Lung (tissue), 12 donors: ENCODE measurements around the gene PCDHB8. TPM values are rescaled to one million over a fixed set of nuclear protein-coding genes. Genes with fewer than 3 reads are reported as not detected.
"Not testable (repeated sequence)": the region's sequence is repeated elsewhere in the genome, so short reads cannot be mapped to it uniquely, and the experiment has no call there.

ENCODE experiments used
- ATAC-seq: fragments of 200-7000 bp; cut with Tn5 transposase; one replicate; pipeline ENCODE4 v1.9.1; 2020; ENCODE audit warnings: moderate number of reproducible peaks; ENCODE audit not compliant: insufficient read depth, low FRiP score
- DNase-seq, 3 donors: peaks; one replicate each; pipeline ENCODE4 v3.0.0-alpha.2; 2013 to 2017
- H3K27ac ChIP-seq, 2 donors: one replicate each; pipeline ENCODE4 v1.5.1; 2013; ENCODE audit warnings: mild to moderate bottlenecking in 2 of 2, moderate library complexity in 2 of 2, control low read depth in 1 of 2, inconsistent platforms in 1 of 2, low read depth in 1 of 2, low read length in 1 of 2
- H3K27me3 ChIP-seq, 3 donors: one replicate each; pipeline ENCODE4 v1.5.1; 2013; ENCODE audit warnings: low read length in 2 of 3; ENCODE audit not compliant: control insufficient read depth in 3 of 3, insufficient read depth in 3 of 3
- H3K36me3 ChIP-seq, 4 donors: one replicate each; pipeline ENCODE4 v1.5.1; 2013; ENCODE audit warnings: low read length in 4 of 4, mild to moderate bottlenecking in 1 of 4, moderate library complexity in 1 of 4; ENCODE audit not compliant: control insufficient read depth in 4 of 4, insufficient read depth in 4 of 4
- H3K4me1 ChIP-seq, 5 donors: one replicate each; pipeline ENCODE4 v1.5.1; 2013; ENCODE audit warnings: low read length in 5 of 5, mild to moderate bottlenecking in 2 of 5, moderate library complexity in 1 of 5; ENCODE audit not compliant: control insufficient read depth in 5 of 5, insufficient read depth in 5 of 5
- H3K4me3 ChIP-seq: one replicate; pipeline ENCODE4 v1.5.1; 2013; ENCODE audit warnings: mild to moderate bottlenecking, control low read depth, moderate library complexity
- H3K9ac ChIP-seq, 2 donors: one replicate each; pipeline ENCODE4 v1.5.1; 2013; ENCODE audit warnings: low read length in 2 of 2, control low read depth in 1 of 2; ENCODE audit not compliant: insufficient read depth in 1 of 2
- H3K9me3 ChIP-seq, 4 donors: one replicate each; pipeline ENCODE4 v1.5.1; 2013; ENCODE audit warnings: low read length in 3 of 4, mild to moderate bottlenecking in 1 of 4, moderate library complexity in 1 of 4; ENCODE audit not compliant: control insufficient read depth in 4 of 4, insufficient read depth in 3 of 4
- WGBS, 2 donors: extraction: QIAGEN DNeasy Blood & Tissue Kit; methylation state at CpG; one replicate each; pipeline ENCODE4 v1.1.7; 2013; 5-methylcytosine and 5-hydroxymethylcytosine counted together
- polyA plus RNA-seq, 2 donors: library from polyadenylated mRNA; stranded (reverse); fragments of 200-250 nt; gene quantifications; one replicate each; pipeline ENCODE4 v1.2.1, GENCODE V29; 2013
- total RNA-seq, 2 donors: library from RNA; depleted of rRNA in 1 of 2; stranded (reverse); fragments of >200 nt in 1 of 2; gene quantifications; one replicate each; pipeline ENCODE4 v1.2.1, GENCODE V29; 2014 to 2021
- TF ChIP-seq, protein P1 (sequence below): IDR thresholded peaks from 2 replicates; pipeline ENCODE4 v1.5.1; 2012; ENCODE audit warnings: mild to moderate bottlenecking; ENCODE audit errors: control extremely low read depth, extremely low read depth
- donor health status: control.
- donor health status: control.
- donor health status: Bipolar disorder and iron deficiency.
- donor health status: healthy.
- donor health status: DM: yes; HTN: yes; CAD: no.

PCDHB8 gene
- total and polyA plus RNA-seq, 4 donors: 0.04 to 3.5 (median 1.3) TPM

GRCh38 chr5:141149812-141150211 is 27.8 kb upstream of the PCDHB8 start, which contains the start of gene PCDHB6:
TSS of gene PCDHB6 (plus strand) at chr5:141150057. CDS start at chr5:141150258, 201 bp downstream.
- H3K27me3 ChIP-seq: peaks cover 0 to 2% (median 0%) of the 10 kb centered on the region in 3 donors
- H3K27ac ChIP-seq: no peak within 1 kb of the TSS
- TF ChIP-seq, protein P1, sequence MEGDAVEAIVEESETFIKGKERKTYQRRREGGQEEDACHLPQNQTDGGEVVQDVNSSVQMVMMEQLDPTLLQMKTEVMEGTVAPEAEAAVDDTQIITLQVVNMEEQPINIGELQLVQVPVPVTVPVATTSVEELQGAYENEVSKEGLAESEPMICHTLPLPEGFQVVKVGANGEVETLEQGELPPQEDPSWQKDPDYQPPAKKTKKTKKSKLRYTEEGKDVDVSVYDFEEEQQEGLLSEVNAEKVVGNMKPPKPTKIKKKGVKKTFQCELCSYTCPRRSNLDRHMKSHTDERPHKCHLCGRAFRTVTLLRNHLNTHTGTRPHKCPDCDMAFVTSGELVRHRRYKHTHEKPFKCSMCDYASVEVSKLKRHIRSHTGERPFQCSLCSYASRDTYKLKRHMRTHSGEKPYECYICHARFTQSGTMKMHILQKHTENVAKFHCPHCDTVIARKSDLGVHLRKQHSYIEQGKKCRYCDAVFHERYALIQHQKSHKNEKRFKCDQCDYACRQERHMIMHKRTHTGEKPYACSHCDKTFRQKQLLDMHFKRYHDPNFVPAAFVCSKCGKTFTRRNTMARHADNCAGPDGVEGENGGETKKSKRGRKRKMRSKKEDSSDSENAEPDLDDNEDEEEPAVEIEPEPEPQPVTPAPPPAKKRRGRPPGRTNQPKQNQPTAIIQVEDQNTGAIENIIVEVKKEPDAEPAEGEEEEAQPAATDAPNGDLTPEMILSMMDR: no peak
- ATAC-seq: no peak
- WGBS, 2 donors: 12 to 16% methylated on average over 18 of the region's 18 CpGs
- H3K9ac ChIP-seq: no peak within 1 kb of the TSS
- H3K4me1 ChIP-seq: no peaks in the 10 kb centered on the region
- no peak within 1 kb of the TSS for H3K4me3 ChIP-seq
- peak in 2 of 3 donors; percentile 45 to 46 for DNase-seq
- no peaks in the 10 kb centered on the region for H3K36me3 ChIP-seq
- peaks cover 3 to 28% (median 9%) of the 10 kb centered on the region in 4 donors for H3K9me3 ChIP-seq

GRCh38 chr5:141150224-141150992 is 27.2 kb upstream of the PCDHB8 start:
- DNase-seq (no peak), ATAC-seq (no peak)
- Histone ChIP-seq H3K36me3 (no peaks in the 10 kb centered on the region), H3K27me3 (peaks cover 0 to 2% (median 0%) of the 10 kb centered on the region in 3 donors), H3K4me1 (no peaks in the 10 kb centered on the region), H3K9ac (no peak overlapping the region), H3K9me3 (peaks cover 3 to 30% (median 11%) of the 10 kb centered on the region in 4 donors), H3K27ac (no peak overlapping the region), H3K4me3 (no peak overlapping the region)
- TF ChIP-seq, protein P1: no peak
- WGBS, 2 donors: 33 to 41% methylated on average over 33 of the region's 33 CpGs

DNA sequence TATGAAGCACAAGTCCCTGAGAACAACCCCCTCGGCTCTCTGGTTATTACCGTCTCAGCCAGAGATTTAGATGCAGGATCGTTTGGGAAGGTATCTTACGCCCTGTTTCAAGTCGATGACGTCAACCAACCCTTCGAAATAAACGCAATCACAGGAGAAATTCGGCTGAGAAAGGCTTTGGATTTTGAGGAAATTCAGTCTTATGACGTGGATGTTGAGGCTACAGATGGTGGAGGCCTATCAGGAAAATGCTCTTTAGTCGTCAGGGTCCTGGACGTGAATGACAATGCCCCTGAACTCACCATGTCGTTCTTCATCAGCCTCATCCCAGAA is 26.6 kb upstream of the PCDHB8 start:
- Histone ChIP-seq H3K27me3 (peaks cover 0 to 2% (median 0%) of the 10 kb centered on the region in 3 donors), H3K36me3 (no peaks in the 10 kb centered on the region), H3K4me3 (no peak overlapping the region), H3K4me1 (no peaks in the 10 kb centered on the region), H3K9me3 (peaks cover 3 to 32% (median 12%) of the 10 kb centered on the region in 4 donors), H3K9ac (no peak overlapping the region), H3K27ac (no peak overlapping the region)
- ATAC-seq: no peak
- TF ChIP-seq, protein P1: no peak
- no peak for DNase-seq
- 35 to 39% methylated on average over 13 of the region's 13 CpGs for WGBS, 2 donors

DNA sequence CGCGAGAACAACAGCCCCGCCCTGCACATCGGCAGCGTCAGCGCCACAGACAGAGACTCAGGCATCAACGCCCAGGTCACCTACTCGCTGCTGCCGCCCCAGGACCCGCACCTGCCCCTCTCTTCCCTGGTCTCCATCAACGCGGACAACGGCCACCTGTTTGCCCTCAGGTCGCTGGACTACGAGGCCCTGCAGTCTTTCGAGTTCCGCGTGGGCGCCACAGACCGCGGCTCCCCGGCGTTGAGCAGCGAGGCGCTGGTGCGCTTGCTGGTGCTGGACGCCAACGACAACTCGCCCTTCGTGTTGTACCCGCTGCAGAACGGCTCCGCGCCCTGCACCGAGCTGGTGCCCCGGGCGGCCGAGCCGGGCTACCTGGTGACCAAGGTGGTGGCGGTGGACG is 26.0 kb upstream of the PCDHB8 start:
- H3K27ac ChIP-seq, H3K27me3 ChIP-seq, H3K9ac ChIP-seq, H3K4me3 ChIP-seq, H3K36me3 ChIP-seq, H3K4me1 ChIP-seq, DNase-seq, ATAC-seq: not testable (repeated sequence)
- WGBS, 2 donors: 30 to 34% methylated on average over 25 to 39 of the region's 41 CpGs
- H3K9me3 ChIP-seq: peaks cover 3 to 37% (median 14%) of the 10 kb centered on the region in 4 donors

GRCh38 chr5:141152096-141152495 is 25.5 kb upstream of the PCDHB8 start:
- not testable (repeated sequence) for H3K4me3 ChIP-seq, H3K27ac ChIP-seq, DNase-seq, ATAC-seq, H3K27me3 ChIP-seq, H3K9ac ChIP-seq, H3K4me1 ChIP-seq, H3K36me3 ChIP-seq
- H3K9me3 ChIP-seq: peaks cover 3 to 39% (median 15%) of the 10 kb centered on the region in 4 donors
- 25 to 27% methylated on average over 30 to 36 of the region's 36 CpGs for WGBS, 2 donors
